Measurements from ENCODE around the gene KIF19.

GRCh38 chr17:74335529-74336062, 9.6 kb downstream of the KIF19 start:
- TF ChIP-seq CTCF (IDR thresholded peaks at IDR 0.05; ENCODE audit: low read depth, low read length, missing input control): no peak
- no peak for TF ChIP-seq RAD21 (IDR thresholded peaks at IDR 0.05)
- TF ChIP-seq ZBTB33 (IDR thresholded peaks at IDR 0.05): no peak
- no peak for TF ChIP-seq ATF3 (IDR thresholded peaks at IDR 0.05)
- TF ChIP-seq MAX (IDR thresholded peaks at IDR 0.05): no peak

Data from liver (tissue), 3 donors.